ENCODE data around the gene COG4.

Gene COG4

DNA sequence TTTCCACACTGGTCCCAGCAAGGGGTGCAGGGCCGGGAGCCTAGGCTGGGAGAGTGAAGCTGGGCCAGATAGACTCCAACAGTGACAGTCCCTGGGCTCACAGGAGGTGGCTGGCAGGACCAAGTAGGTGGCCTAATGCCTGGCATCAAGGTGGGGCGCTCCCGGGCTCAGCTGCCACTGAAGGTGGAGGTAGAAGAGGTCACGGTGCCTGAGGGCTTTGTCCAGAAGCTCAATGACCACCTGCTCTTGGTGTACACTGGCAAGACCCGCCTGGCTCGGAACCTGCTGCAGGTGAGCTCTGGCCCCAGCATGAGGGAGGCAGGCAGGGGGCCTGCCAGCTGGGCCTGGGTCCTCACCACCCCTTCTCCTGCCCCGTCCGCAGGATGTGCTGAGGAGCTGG, 45.2 kb downstream of the COG4 start:
- no peak for DNase-seq

DNA sequence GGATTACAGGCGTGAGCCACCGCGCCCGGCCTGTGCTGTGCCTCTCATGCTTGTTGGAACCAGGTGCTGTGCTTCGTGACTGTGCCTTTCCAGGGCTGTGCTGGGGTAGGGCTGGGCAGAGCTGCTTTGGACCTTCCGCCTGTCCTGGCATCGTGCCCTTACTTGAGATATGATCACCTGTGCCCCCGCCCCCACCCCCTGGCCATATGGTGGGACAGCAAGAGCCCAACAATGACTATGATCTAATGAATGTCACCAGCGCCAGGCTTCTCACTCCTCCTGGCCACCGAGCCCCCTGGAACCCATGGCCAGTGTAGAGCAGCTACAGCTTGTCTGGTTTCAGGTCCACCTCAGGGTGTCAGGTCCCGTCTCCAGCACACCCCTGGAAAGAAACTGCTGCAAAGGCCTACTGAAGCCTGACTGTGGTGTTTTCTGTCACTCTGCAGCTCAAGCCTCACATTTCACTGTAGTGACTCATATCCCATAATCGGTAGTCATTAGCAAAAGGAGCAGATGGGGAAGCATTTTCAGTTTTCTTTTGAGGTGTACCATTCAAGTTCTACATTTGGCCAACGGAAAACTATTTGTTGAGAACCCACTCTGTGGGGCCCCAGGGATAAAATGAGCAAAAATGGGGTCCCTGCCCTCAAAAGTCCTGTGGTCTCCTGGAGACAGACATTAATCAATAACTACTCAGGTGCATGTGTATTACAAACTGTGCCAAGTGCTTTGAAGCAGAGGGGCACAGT, 46.9 kb downstream of the COG4 start:
- peak; percentile 85 for DNase-seq

DNA sequence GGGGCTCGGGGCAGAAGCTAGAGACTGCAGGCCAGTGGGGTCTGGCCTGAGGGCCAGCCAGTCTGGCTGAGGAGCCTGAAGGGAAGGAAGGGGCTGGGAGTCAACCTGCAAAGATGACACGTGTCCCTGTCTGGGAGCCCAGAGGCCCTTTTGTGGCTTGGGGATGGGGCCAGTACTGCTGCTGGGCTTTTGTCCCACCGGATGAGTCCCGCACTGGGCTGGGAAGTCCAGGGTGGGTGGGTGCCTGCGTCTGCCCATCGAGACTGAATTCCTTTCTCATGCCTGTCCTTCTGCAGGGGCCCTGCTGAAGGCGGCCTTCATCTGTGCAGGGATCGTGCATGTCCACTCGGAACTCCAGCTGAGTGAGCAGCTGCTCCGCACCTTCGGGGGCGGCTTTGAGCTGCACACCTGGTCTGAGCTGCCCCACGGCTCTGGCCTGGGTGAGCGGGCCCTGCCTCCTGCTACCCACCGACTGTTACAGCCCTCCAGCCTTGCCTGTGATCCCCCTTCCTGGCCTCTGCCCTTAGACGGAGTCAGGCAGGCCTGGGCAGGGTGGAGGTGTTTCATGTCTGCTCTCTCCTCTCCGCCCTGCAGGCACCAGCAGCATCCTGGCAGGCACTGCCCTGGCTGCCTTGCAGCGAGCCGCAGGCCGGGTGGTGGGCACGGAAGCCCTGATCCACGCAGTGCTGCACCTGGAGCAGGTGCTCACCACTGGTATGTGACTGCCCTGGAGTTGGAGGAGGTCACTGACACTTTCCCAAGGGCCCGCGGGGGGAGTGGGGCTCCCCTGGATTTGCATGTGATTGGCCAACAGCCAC, 48.1 kb downstream of the COG4 start:
- no peak for DNase-seq

DNA sequence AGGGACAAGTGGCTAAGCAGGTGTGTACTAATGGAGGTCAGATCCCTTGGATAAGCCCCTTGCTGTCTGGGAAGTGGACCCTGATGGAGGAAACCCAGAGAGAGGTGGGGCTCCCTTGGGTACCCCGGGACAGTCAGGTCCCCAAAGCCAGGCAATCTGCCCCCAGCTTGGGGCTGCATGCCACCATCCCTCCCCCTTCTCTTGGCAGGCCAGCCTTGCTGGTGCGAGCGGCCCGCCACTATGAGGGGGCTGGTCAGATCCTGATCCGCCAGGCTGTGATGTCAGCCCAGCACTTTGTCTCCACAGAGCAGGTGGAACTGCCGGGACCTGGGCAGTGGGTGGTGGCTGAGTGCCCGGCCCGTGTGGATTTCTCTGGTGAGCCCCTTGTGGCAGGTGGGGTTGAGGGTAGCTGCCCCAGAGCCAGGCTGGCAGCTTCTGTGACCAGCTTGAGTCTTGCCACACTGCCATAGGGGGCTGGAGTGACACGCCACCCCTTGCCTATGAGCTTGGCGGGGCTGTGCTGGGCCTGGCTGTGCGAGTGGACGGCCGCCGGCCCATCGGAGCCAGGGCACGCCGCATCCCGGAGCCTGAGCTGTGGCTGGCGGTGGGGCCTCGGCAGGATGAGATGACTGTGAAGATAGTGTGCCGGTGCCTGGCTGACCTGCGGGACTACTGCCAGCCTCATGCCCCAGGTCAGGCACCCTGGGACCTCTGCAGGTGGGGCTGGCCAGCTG, 48.9 kb downstream of the COG4 start:
- DNase-seq = no peak

DNA sequence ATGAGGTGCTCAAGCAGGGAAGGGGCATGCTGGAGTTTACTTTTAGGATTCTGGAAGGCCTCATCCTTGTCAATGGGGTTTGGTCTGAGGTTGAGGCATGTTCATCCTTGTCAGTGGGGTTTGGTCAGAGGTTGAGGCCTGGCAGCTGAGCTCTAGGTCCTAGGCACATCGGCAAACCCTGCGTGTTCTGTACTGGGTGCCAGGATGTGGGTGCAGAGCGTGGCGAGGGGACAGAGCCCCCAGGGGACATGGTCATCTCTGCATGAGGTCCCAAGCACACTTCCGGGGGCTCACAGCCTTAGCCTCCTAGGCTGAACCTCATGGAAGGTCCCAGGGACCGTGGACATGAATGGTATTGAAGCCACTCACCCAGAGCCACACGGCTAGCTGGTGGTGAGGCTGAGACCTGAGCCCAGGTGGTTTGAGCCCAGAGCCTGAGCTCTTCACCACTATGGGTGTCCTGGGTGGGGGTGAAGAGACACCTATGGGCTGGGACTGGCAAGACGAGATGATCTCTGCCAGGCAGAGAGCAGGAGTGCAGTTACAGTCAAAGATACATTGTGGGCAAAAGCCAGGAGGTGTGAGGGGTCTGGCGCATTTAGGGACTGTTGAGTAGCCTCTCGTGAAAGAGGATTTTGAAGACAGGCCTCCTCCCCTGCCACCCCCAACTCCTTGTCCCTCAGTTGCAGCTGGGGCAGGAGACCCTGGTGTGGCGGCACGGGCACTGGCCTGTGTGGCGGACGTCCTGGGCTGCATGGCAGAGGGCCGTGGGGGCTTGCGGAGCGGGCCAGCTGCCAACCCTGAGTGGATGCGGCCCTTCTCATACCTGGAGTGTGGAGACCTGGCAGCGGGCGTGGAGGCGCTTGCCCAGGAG, 49.7 kb downstream of the COG4 start:
- DNase-seq = no peak

DNA sequence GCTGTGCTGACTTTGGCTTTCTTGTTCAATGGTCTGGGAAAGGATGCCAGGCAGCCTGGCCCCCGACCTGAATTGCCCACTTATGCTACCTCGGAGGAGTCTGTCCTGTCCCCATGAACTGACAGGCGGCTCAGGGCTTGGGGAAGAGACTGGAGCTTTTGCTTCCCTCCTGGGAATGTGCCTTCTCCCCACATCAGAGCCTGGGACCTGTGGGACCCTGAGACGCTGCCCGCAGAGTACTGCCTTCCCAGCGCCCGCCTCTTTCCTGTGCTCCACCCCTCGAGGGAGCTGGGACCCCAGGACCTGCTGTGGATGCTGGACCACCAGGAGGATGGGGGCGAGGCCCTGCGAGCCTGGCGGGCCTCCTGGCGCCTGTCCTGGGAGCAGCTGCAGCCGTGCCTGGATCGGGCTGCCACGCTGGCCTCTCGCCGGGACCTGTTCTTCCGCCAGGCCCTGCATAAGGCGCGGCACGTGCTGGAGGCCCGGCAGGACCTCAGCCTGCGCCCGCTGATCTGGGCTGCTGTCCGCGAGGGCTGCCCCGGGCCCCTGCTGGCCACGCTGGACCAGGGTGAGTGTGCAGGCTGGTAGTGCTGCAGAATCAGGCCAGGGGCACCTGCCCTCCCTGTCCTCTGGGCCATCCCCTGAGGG, 50.4 kb downstream of the COG4 start:
- no peak for DNase-seq

DNA sequence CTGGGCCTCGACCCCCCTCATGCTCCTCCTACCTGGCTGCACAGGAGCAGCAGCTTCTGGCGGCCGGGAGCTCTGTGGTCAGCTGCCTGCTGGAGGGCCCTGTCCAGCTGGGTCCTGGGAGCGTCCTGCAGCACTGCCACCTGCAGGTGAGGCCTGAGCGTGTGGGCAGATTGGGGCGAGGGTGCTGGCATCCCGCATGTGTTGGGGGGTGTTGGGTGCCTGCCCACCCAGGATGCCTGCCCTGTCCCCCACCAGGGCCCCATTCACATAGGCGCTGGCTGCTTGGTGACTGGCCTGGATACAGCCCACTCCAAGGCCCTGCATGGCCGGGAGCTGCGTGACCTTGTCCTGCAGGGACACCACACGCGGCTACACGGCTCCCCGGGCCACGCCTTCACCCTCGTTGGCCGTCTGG, 52.4 kb downstream of the COG4 start:
- no peak for DNase-seq

DNA sequence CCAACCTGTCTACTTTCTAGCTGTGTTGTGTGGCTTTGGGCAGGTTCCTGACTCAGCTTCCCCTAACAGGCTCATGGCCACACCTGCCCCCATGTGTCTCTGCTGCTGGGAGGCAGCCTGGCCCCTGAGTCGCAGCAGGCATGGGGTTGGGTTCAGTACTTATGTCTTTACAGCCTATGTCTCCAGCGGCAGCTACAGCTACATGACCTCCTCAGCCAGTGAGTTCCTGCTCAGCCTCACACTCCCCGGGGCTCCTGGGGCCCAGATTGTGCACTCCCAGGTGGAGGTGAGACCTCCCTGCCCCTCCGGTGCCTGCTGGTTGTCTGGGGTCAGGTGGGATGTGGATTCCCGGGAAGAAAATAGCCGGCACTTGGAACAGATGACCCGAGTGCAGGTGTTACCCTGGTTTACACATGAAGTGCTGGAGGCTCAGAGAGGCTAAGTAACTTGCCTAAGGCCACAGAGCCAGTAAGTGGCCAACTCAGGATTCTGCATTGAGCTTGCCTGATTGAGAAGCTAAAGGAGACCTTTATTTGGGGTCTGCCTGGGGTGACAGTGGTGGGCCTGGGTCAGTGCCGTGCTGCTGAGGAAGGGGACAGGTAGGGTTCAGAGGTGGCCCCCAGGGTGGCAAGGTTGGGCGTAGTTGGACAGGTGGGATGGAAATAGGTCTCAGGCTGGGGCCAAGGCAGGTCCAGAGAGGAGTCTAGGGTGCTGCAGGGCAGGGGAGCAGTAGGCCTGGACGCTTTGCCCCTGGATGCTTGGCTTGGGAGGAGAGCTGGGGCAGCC, 53.0 kb downstream of the COG4 start:
- no peak for DNase-seq

DNA sequence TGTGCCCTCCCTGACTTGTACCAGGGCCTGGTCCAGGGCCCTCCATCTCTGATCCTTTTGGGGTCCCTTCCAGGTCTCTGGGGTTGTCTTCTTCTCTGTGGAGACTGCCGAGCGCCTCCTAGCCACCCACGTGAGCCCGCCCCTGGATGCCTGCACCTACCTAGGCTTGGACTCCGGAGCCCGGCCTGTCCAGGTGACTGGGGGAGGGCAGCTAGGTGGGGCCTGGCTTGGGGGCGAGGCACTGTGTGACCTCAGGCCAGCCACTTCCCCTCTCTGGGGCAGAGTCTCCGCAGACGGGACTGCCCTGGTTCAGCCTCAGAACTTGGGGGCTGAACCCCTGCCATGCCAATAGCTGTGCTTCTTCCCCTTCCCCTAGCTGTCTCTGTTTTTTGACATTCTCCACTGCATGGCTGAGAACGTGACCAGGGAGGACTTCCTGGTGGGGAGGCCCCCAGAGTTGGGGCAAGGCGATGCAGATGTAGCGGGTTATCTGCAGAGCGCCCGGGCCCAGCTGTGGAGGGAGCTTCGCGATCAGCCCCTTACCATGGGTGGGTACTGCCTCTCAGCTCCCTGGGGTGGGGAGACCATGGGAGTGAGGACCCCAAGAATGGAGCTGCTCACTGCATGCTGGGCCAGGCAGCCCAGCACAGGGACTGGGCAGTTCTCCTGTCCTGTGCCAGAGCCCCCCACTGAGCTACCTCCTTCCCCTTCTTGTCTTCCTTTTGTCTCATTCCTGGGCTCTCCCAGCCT, 54.4 kb downstream of the COG4 start:
- DNase-seq = no peak

DNA sequence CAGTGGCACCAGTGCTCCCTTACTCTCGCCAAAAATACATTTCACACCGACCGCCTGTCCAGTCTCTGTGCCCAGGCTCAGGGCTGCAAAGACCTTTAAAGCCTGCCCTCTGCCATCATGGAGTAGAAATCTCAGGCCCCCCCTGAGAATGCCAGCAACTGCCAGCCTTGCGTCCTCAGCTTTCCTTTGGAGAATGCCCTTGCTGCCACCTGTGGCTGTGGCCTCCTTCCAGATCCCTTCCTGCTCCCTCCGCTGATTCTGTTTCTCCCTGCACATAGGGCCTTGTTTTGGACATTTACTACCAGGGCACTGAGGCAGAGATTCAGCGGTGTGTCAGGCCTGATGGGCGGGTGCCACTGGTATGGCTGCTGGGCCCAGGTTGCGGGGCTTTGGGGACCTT, 55.7 kb downstream of the COG4 start:
- DNase-seq = no peak

DNA sequence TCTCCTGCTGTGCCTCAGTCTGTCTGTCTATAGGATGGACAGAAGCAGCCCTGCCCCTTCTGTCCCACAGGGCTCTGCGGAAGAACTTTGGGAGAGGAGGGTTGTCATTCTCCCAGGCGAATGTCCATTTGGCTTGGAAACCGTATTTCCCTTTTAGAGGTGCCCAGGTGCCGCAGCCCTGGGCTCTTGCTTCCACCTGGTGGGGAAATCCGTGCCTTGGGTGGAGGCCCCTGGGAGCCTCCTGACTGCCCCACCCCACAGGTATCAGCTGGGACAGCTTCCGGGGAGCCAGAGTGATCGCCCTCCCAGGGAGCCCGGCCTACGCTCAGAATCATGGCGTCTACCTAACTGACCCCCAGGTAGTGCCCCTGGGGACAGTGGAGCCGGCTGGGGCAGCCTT, 56.2 kb downstream of the COG4 start:
- no peak for DNase-seq

DNA sequence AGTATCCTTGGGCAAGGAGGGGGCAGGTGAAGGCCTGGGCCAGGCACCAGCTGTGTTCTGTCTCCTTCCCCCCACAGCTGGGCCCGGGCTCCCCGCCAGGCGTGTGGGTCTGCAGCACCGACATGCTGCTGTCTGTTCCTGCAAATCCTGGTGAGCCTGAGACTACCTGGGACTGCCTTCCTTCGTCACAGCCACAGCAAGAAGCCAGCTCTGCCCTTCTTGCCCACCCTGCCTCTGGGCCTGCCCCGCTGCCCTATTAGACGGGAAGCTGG, 56.6 kb downstream of the COG4 start:
- DNase-seq = no peak

DNA sequence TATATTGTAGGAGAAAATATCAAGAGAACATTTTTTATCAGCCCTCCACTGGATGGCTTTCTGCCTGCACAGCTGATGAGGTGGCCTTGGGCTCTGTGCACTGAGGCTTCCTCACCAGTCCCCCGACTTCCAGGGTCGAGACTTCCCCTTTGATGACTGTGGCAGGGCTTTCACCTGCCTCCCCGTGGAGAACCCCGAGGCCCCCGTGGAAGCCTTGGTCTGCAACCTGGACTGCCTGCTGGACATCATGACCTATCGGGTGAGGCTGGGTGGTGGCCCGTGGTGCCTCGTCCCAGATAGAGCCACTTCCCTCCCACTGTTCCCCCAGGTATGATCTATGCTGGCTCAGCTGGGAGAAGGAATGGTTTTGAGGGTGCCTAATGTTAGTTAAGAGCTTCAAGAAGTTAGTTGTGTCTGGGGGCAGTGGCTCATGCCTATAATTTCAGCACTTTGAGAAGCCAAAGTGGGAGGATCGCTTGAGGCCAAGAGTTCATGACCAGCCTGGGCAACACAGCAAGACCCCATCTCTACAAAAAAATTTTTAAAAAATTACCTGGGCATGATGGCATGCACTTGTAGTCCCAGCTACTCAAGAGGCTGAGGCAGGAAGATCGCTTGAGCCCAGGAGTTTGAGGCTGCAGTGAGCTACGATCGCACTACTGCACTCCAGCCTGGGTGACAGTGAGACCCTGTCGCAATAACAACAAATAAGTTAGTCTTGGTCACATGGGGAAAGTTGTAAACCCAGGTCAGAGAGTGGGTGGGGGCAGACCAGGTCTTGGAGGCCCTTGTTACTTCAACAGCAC, 57.2 kb downstream of the COG4 start:
- DNase-seq = no peak

DNA sequence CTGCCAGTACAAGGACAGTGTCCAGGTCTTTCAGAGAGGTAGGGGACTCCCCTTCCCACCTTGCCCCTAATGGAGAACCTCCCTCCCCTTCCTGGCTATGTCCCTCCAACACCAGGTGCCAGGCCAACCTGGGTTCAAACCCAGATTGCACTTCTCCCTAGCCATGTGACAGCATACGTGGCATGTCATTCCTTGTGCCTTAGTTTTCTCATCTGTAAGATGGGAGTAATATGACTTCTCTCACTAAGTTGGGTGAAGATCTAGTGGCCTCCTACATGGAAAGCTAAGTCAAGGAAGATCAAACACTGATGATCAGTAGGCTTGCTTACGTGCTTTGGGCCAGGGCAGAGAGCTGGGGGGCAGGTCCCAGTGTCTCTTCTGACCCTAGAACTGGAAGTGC, 60.1 kb downstream of the COG4 start:
- no peak for DNase-seq

DNA sequence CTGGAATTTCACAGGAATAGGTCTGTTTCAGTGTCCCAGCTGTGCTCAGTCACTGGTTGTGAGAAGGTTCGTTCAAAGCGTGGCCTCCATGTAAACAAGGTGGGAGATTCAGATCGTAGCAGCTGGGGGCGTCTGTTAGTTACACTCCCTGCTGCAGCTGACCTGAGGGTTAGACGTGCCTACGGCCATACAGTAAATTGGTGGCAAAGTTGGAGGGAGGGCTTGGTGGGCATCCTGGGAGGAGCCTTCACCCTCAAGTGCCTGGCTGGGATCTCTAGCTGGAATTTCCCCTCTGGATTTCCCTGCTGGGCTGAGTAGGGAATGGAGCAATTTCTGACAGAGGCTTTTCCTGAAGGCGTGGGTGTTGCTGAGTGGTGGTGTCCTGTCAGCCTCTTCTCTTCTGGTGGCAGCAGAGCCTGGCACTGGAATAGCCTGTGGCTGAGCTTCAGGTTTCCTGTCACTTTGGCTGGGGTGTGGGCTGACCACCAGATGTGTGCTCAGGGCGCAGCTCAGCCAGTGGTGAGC, 62.6 kb downstream of the COG4 start:
- DNase-seq = no peak

DNA sequence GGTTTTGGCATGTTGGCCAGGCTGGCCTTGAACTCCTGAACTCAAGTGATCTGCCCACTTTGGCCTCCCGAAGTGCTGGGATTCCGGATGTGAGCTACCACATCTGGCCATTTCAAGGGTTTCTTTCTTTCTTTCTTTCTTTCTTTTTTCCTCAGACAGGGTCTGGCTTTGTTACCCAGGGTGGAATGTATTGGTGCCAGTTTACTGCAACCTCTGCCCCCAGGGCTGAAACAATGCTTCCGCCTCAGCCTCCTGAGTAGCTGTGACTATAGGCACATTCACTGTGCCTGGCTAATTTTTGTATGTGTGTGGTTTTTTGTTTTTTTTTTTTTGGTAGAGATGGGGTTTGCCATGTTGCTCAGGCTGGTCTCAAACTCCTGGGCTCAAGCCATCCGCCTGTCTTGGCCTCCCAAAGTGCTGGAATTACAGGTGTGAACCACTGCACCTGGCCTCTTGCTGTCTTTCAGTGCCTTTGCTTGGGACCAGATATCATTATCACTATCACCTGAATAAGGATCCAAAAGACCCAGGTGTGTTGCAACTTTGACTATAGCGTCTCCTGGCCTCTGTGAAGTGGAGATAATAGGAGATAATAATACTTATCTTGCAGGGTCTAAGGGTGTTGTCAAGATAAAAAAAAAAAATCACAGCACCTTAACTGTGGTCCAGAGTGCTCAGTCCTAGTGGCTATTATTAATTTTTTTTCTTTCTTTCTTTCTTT, 65.7 kb downstream of the COG4 start:
- no peak for DNase-seq

DNA sequence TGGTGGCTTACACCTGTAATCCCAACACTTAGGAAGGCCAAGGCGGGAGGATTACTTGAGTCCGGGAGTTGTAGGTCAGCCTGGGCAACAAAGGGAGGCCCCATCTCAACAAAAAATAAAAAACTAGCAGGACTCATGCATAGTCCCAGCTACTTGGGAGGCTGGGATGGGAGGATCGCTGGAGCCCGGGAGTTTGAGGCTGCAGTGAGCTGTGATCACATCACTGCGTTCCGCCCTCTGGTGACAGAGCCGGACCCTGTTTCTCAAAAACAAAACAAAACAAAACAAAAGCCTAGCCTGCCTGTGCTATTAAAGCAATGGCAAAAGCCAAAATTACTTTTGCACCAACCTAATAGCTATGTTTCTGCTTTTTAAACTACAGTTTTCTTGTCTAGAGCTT, 67.4 kb downstream of the COG4 start:
- no peak for DNase-seq

DNA sequence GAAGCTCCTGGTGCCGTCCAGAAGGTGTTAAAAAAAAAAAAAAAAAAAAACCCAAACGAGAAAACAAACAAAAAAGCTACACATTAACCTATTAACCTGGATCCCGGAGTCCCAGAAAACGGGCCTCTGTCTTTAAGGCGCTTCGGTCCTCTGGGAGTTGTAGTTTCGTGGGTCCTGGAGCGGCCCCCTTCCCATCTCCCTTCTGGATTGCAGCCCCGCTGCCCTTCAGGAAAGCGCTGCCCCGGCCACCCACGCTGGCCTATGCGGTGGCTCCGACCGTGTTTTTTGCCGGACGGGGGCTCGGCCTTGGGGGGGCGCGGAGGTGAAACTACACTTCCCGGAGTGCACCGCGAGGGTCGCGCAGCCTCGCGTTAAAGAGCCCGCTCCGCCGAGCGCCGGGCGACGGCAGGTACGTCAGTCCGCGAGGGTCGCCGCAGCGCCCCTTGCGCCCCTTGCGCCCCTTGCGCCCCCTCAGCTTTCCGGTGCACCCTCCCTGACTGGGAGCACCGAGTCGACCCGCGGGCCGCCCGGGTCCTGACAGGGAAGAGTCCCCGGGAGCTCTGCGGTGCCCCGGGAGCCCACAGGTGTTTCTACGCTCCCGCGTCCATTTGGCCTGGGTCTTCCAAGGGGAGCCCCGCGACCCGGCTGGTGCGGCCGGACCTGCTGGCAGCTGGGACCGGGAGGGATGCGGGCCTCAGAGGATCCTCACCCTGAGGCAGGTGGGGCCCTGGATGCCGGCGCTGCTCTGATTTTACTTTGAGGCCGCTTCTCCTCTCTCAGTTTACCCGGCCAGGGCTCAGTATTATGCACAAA, 68.9 kb downstream of the COG4 start, which contains the start of gene FCSK:
Gene FCSK, plus strand, starts transcription at position 374 of the 813 bp plus-strand sequence. CDS start 8,596 bp downstream, outside the sequence.
- DNase-seq = peak; percentile 49

Measured in NCI-H524 treated with DMSO at 0.1 percent for 48 hours (cell line).